ENCODE measurements around the gene JOSD1. TPM values are rescaled to one million over a fixed set of nuclear protein-coding genes. Genes with fewer than 3 reads are reported as not detected.

Gene JOSD1
- total RNA-seq, 2 donors from 2014 or later = 45.0 to 48.3 TPM

- no peak for DNase-seq (ENCODE audit: low spot score)
- intact Hi-C loops (cut with DNase I) = loop anchor here in 1 of 2 donors (1.0 kb wide), 1 partner anchor 31 kb away; no protein-coding TSS in a partner anchor
Observed at GRCh38 chr22:38717244-38717643, 16.5 kb upstream of the JOSD1 start.

GRCh38 chr22:38716826-38717225 is 16.1 kb upstream of the JOSD1 start:
- peak; percentile 77 for DNase-seq (ENCODE audit: low spot score)
- intact Hi-C loops (cut with DNase I) = loop anchor here in 1 of 2 donors (1.0 kb wide), 1 partner anchor 31 kb away; no protein-coding TSS in a partner anchor

GRCh38 chr22:38716271-38716670 is 15.5 kb upstream of the JOSD1 start:
- no peak for DNase-seq (ENCODE audit: low spot score)
- intact Hi-C loops (cut with DNase I) = no loop called here

DNA sequence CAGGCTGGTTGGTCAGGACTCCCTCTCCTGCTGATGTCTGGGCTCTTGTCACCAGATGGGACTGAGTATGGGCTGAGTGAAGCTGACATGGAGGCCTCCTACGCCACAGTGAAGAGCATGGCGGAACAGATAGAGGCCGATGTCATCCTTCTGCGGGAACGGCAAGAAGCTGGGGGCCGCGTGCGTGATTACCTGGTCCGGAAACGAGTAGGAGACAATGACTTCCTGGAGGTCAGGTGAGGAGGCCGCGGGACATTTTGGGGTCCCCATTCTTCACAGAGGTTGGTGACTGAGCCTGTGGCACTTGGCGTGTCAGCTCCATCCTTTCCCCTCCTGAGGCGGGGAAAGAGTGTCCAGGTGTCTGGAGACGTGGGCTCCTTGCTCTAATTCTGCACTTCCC is 15.1 kb upstream of the JOSD1 start:
- intact Hi-C loops (cut with DNase I) = no loop called here
- DNase-seq (ENCODE audit: low spot score) = peak; percentile 61

- intact Hi-C loops (cut with DNase I) = no loop called here
- peak; percentile 70 for DNase-seq (ENCODE audit: low spot score)
Observed at GRCh38 chr22:38715176-38715764, 14.5 kb upstream of the JOSD1 start.

DNA sequence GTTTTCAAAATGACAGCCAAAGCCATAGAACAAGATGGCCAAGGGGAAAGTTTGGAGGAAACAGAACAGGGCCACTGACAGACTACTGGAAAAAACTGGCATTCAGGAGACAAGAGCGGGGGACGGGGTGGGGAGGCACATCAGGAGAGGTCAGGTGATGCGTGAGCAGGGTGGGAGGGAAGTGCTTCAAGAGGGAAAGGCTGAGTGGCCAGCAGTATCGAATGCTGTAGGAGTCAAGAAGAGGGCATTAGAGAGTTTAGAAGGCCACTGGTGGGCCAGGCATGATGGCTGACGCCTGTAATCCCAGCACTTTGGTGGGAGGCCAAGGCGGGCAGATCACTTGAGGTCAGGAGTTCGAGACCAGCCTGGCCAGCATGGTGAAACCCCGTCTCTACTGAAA is 13.2 kb upstream of the JOSD1 start:
- intact Hi-C loops (cut with DNase I) = no loop called here
- DNase-seq (ENCODE audit: low spot score) = no peak

- intact Hi-C loops (cut with DNase I) = no loop called here
Observed at GRCh38 chr22:38712486-38713207, 11.9 kb upstream of the JOSD1 start.

GRCh38 chr22:38710866-38711265 is 10.1 kb upstream of the JOSD1 start:
- intact Hi-C loops (cut with DNase I) = no loop called here
- no peak for DNase-seq (ENCODE audit: low spot score)

More at GRCh38 chr22:38712486-38713207, 11.9 kb upstream of the JOSD1 start:
- DNase-seq (ENCODE audit: low spot score) = no peak

GRCh38 chr22:38710351-38710750 is 9.6 kb upstream of the JOSD1 start:
- DNase-seq (ENCODE audit: low spot score) = no peak
- intact Hi-C loops (cut with DNase I) = no loop called here

DNA sequence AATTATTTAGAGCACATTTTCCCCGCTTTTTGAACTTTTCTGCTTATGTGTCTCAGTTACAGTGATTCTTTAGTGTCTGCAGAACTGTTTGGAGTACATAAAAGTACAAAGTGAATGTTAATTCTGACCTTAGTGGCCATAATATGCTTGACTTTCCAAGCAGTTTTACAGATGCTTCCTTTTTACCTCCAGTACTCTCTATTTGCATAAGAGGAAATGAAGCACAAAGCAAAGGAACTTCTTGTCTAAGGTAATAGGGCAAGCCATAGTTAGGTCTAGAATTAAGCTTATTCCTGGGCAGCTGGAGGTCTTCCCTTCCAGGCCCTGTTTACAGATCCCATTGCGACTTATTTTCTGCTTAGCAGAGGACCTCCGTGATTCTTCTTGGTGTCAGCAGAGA is 8.6 kb upstream of the JOSD1 start:
- intact Hi-C loops (cut with DNase I) = no loop called here
- DNase-seq (ENCODE audit: low spot score) = no peak

DNA sequence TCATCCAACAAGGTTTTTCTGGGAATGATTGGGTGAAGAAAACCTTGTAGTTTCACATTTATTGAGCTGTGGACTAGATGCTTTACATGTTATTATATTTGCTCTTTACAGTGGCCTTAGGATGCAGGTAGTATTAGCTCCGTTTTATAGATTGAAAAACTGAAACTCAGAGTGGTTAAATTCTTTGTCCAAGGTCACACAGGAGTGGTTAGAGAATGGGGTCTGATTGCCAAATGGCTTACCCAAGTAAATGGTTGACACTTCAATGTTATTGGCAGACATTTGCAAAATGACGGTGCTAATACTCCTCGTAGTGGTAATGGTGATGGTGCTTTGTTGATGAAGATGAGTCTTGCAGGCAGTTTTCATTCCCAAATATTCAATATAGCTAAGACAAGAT is 7.2 kb upstream of the JOSD1 start:
- intact Hi-C loops (cut with DNase I) = no loop called here
- DNase-seq (ENCODE audit: low spot score) = no peak

GRCh38 chr22:38707346-38707745 is 6.6 kb upstream of the JOSD1 start:
- no peak for DNase-seq (ENCODE audit: low spot score)
- intact Hi-C loops (cut with DNase I) = no loop called here

DNA sequence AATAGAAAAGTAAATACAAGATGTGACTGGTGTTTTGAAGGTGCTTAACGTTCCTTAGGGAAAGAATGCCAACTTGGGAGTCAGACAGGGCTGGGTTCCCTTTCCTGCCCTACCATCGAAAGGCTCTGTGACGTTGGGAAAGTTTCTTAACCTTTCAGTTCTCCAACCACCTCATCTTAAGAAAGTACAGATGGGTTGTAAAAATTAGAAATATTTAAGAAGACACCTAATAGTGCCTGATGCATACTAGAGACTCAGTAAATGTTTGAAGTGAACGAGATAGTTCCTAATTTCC is 6.1 kb upstream of the JOSD1 start:
- intact Hi-C loops (cut with DNase I) = no loop called here
- no peak for DNase-seq (ENCODE audit: low spot score)

DNA sequence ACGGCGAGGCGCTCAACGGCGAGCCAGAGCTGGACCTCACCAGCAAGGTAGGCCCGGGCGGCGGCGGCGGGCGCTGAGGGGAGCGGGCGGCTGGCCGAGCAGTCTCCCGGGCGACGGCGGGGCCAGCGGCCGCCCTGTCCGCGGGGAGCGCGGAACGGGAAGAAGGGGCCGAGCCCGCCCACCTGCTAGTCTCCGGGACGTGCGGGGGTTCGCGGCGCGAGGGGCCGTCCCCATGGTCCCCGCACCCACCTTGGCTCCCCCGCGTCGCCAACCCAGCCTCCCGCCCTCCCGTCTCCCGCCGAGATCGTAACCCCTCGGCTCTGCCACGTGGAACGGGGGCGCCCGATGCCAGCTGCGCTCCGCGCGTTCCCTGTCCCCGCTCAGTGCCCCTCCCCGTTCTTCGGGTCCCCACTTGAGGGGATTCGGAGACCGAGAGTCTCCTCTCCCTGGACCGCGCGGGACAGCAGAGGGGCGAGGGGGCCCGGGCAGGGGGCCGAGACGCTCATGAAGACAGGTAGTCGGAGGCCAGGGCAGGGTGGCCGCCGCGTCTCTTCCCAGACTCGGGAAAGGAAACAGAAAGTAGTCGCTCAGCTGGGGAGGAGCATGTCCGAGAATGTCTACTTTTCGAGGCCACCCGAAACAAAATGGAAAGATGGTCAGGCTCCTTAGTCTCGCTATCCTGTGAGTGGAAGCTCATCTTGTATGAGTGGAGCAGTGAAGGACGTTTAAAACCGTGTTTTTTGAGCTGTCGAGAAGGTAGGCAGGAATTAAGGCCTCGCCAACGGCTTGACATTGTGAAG is 5.6 kb upstream of the JOSD1 start:
- DNase-seq (ENCODE audit: low spot score) = peak; percentile 88
- intact Hi-C loops (cut with DNase I) = no loop called here

GRCh38 chr22:38705235-38706100 is 4.7 kb upstream of the JOSD1 start, which contains the start of gene GTPBP1:
TSS of gene GTPBP1 (plus strand) at chr22:38705944. CDS start at chr22:38705956, 12 bp downstream.
- intact Hi-C loops (cut with DNase I) = no loop called here
- DNase-seq (ENCODE audit: low spot score) = peak; percentile 99

GRCh38 chr22:38704654-38705234 is 4.0 kb upstream of the JOSD1 start:
- intact Hi-C loops (cut with DNase I) = no loop called here
- no peak for DNase-seq (ENCODE audit: low spot score)

GRCh38 chr22:38700270-38700788 is 414 bp downstream of the JOSD1 start:
- intact Hi-C loops (cut with DNase I) = no loop called here
- peak; percentile 93 for DNase-seq (ENCODE audit: low spot score)

- no peak for DNase-seq (ENCODE audit: low spot score)
- intact Hi-C loops (cut with DNase I) = no loop called here
Observed at GRCh38 chr22:38699784-38700183, 959 bp downstream of the JOSD1 start.

DNA sequence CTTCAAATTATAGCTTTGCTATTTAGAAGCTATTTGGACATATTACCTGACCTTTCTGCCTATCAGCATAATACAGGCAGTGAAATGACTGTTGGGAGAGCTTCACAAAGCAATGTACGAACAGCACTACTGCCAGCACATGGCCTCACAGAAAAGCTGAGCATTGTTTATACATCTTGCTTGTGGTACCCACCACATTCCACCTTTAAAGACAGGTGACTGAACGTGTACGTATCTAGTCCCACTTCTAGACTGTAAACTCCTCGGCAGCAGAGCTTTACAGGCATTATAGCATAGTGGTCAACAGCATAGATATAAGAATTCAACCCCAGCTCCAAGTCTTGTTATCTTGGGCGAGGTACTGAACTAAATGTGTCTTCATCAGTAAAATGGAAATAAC is 1.6 kb downstream of the JOSD1 start:
- no peak for DNase-seq (ENCODE audit: low spot score)
- intact Hi-C loops (cut with DNase I) = no loop called here
